Effector CD4-positive, alpha-beta T cell (primary cell): ENCODE data around the gene IER2.

Experiments used
- DNase-seq: peaks from one replicate; pipeline ENCODE4 v3.0.0-alpha.2; 2020

IER2 gene

GRCh38 chr19:13118424-13119193 lies 31.6 kb upstream of the IER2 start:
- no peak for DNase-seq

- DNase-seq: no peak
Observed at GRCh38 chr19:13119627-13120026, 30.6 kb upstream of the IER2 start.

- no peak for DNase-seq
Observed at GRCh38 chr19:13120031-13120430, 30.2 kb upstream of the IER2 start.

GRCh38 chr19:13120817-13121216 lies 29.4 kb upstream of the IER2 start:
- DNase-seq: no peak

GRCh38 chr19:13121551-13122274 lies 28.5 kb upstream of the IER2 start:
- no peak for DNase-seq

- no peak for DNase-seq
Observed at GRCh38 chr19:13122275-13122878, 27.8 kb upstream of the IER2 start.

GRCh38 chr19:13122980-13123957 lies 26.9 kb upstream of the IER2 start:
- DNase-seq: no peak

- no peak for DNase-seq
Observed at GRCh38 chr19:13127051-13127450, 23.2 kb upstream of the IER2 start.

- DNase-seq: no peak
Observed at GRCh38 chr19:13127811-13128575, 22.2 kb upstream of the IER2 start.

- DNase-seq: no peak
Observed at GRCh38 chr19:13128583-13128982, 21.6 kb upstream of the IER2 start.

GRCh38 chr19:13129384-13129783 lies 20.8 kb upstream of the IER2 start:
- DNase-seq: no peak

GRCh38 chr19:13130886-13131490 lies 19.2 kb upstream of the IER2 start:
- no peak for DNase-seq

GRCh38 chr19:13132471-13133180 lies 17.6 kb upstream of the IER2 start:
- no peak for DNase-seq

GRCh38 chr19:13133241-13133870 lies 16.9 kb upstream of the IER2 start:
- no peak for DNase-seq

- DNase-seq: no peak
Observed at GRCh38 chr19:13134626-13135025, 15.6 kb upstream of the IER2 start.

GRCh38 chr19:13135068-13136062 lies 14.8 kb upstream of the IER2 start:
- no peak for DNase-seq

GRCh38 chr19:13137290-13137794 lies 12.9 kb upstream of the IER2 start:
- no peak for DNase-seq

- no peak for DNase-seq
Observed at GRCh38 chr19:13138171-13138915, 11.9 kb upstream of the IER2 start.
